HG03103 (cell line): ENCODE results near the gene CRYBB1.
A peak's percentile ranks its signal among the peaks of the same experiment; 100 is the strongest.

Experiments
- ATAC-seq: cut with Tn5 transposase; IDR thresholded peaks from one replicate; pipeline ENCODE4 v1.9.1; 2021; ENCODE audit warnings: low read depth; ENCODE audit not compliant: unreplicated experiment

Gene CRYBB1

GRCh38 chr22:26617271-26618199 lies at the start of gene CRYBB1:
CRYBB1 (minus strand) TSS chr22:26618027; CDS start chr22:26616319, 1,708 bp downstream.
- no peak for ATAC-seq

- ATAC-seq = no peak
These were observed 49.3 kb upstream of the CRYBB1 start for GRCh38 chr22:26667140-26667539.

- ATAC-seq = no peak
These were observed 48.0 kb upstream of the CRYBB1 start for GRCh38 chr22:26665813-26666231.

- ATAC-seq = no peak
These were observed 45.6 kb upstream of the CRYBB1 start for GRCh38 chr22:26663374-26663923.

- no peak for ATAC-seq
These were observed 44.3 kb upstream of the CRYBB1 start for GRCh38 chr22:26662160-26662559.

GRCh38 chr22:26660961-26661578 lies 43.2 kb upstream of the CRYBB1 start:
- ATAC-seq = no peak

GRCh38 chr22:26660356-26660755 lies 42.5 kb upstream of the CRYBB1 start:
- no peak for ATAC-seq

- peak; percentile 52 for ATAC-seq
These were observed 41.0 kb upstream of the CRYBB1 start for GRCh38 chr22:26658671-26659478.

- no peak for ATAC-seq
These were observed 40.3 kb upstream of the CRYBB1 start for GRCh38 chr22:26658161-26658560.

- no peak for ATAC-seq
These were observed 39.3 kb upstream of the CRYBB1 start, which contains the start of gene MIAT for GRCh38 chr22:26656891-26657851. MIAT (plus strand) TSS chr22:26657588.

GRCh38 chr22:26651815-26652214 lies 34.0 kb upstream of the CRYBB1 start:
- ATAC-seq = no peak

- no peak for ATAC-seq
These were observed 33.0 kb upstream of the CRYBB1 start for GRCh38 chr22:26650722-26651421.

GRCh38 chr22:26648528-26649388 lies 30.9 kb upstream of the CRYBB1 start:
- no peak for ATAC-seq

GRCh38 chr22:26648011-26648497 lies 30.2 kb upstream of the CRYBB1 start:
- no peak for ATAC-seq

- ATAC-seq = no peak
These were observed 28.3 kb upstream of the CRYBB1 start for GRCh38 chr22:26646158-26646557.

- ATAC-seq = no peak
These were observed 25.7 kb upstream of the CRYBB1 start for GRCh38 chr22:26643418-26644100.
